K562 (cell line): Measurements from ENCODE around the gene CRABP2. TPM values are rescaled to one million over a fixed set of nuclear protein-coding genes. Genes with fewer than 3 reads are reported as not detected.
A peak's percentile ranks its signal among the peaks of the same experiment; 100 is the strongest.

Experiments used
- ATAC-seq: fragments of 200-7000 bp; cut with Tn5 transposase; 3 replicates; pipeline ENCODE4 v1.9.1; 2020; ENCODE audit warnings: moderate library complexity
- BruUV-seq: library from RNA; stranded (reverse); fragments of 400-500 nt; replicated peaks from 2 replicates; lab custom pipeline; 2021; lab: Mats Ljungman, UMichigan
- CTCF ChIA-PET: fragments of 300-600 bp; formaldehyde crosslinking; extraction: SDS; loops from one replicate; lab custom pipeline; 2021; ENCODE audit warnings: low intra/inter-chr PET ratio; lab: Yijun Ruan, JAX
- POLR2A ChIA-PET: fragments of 300-600, 350-650 bp; sonication (Branson Sonifier 250); formaldehyde crosslinking; extraction: SDS; loops from one replicate; lab custom pipeline; 2021; ENCODE audit warnings: antibody characterized with exemption, inconsistent platforms; lab: Yijun Ruan, JAX
- DNase-seq, 4 experiments: peaks; one replicate each; pipeline versions ENCODE4 v3.0.0 to v3.0.0-alpha.2; 2011 to 2018; ENCODE audit warnings: low spot score in 3 of 4, mixed read lengths in 3 of 4; ENCODE audit errors: extremely low read depth in 1 of 4
- FAIRE-seq: peaks from 2 replicates; lab custom pipeline; 2011; peaks lifted over from hg19 to GRCh38; lab: Jason Lieb, UNC
- H2AFZ ChIP-seq: 2 replicates; pipeline ENCODE4 v1.6.0; 2011; ENCODE audit warnings: low read depth, low read length, control low read depth, inconsistent platforms
- H3K27ac ChIP-seq: fragments of 200-600 bp; 3 replicates; pipeline ENCODE4 v1.8.0; 2011; ENCODE audit warnings: low read depth, mild to moderate bottlenecking, control low read depth, inconsistent platforms, low read length, moderate library complexity, mixed read lengths; ENCODE audit errors: extremely low read depth
- H3K27me3 ChIP-seq, 2 experiments: fragments of 300-600 bp in 1 of 2; 2 replicates in 1 of 2; 3 replicates in 1 of 2; pipeline versions ENCODE4 v1.6.0 to v1.8.0; 2011; ENCODE audit warnings: inconsistent platforms in 2 of 2, low read length in 2 of 2, mild to moderate bottlenecking in 1 of 2, mixed read lengths in 1 of 2, moderate library complexity in 1 of 2; ENCODE audit not compliant: control insufficient read depth in 2 of 2, insufficient read depth in 2 of 2
- H3K36me3 ChIP-seq: fragments of 300-600 bp; 3 replicates; pipeline ENCODE4 v1.8.0; 2011; ENCODE audit warnings: mild to moderate bottlenecking, low read length, inconsistent platforms; ENCODE audit not compliant: control insufficient read depth, insufficient read depth
- H3K4me1 ChIP-seq, 2 experiments: fragments of 200-600 bp in 1 of 2; replicated peaks in 1 of 2; 2 replicates in 1 of 2; 3 replicates in 1 of 2; pipeline versions ENCODE4 v1.5.1 to v1.8.0; 2011; ENCODE audit warnings: inconsistent platforms in 2 of 2, low read length in 2 of 2, mild to moderate bottlenecking in 1 of 2, mixed read lengths in 1 of 2, moderate library complexity in 1 of 2; ENCODE audit not compliant: control insufficient read depth in 2 of 2, insufficient read depth in 2 of 2
- H3K4me2 ChIP-seq: 2 replicates; pipeline ENCODE4 v1.6.1; 2011; ENCODE audit warnings: low read length, control low read depth, inconsistent platforms, mixed read lengths; ENCODE audit not compliant: insufficient read depth
- H3K4me3 ChIP-seq: fragments of 200-600 bp; sonication (generic), shearing (Covaris generic); 2 replicates; pipeline ENCODE4 v1.5.1; 2016; ENCODE audit warnings: control low read depth, inconsistent platforms
- H3K79me2 ChIP-seq: fragments of 200-600 bp; 3 replicates; pipeline ENCODE4 v1.8.0; 2011; ENCODE audit warnings: low read length, inconsistent platforms; ENCODE audit not compliant: control insufficient read depth, insufficient read depth
- H3K9ac ChIP-seq, 2 experiments: 2 replicates each; pipeline versions ENCODE4 v1.6.0 to v1.6.1; 2011; ENCODE audit warnings: low read depth in 2 of 2, low read length in 2 of 2, control low read depth in 1 of 2, inconsistent platforms in 1 of 2, mild to moderate bottlenecking in 1 of 2, mixed read lengths in 1 of 2; ENCODE audit not compliant: insufficient read depth in 1 of 2
- H3K9me1 ChIP-seq: one replicate; pipeline ENCODE4 v1.6.0; 2011; ENCODE audit warnings: inconsistent platforms, mild to moderate bottlenecking, low read length, moderate library complexity; ENCODE audit not compliant: control insufficient read depth, insufficient read depth
- H3K9me3 ChIP-seq: replicated peaks from 2 replicates; pipeline ENCODE4 v1.5.1; 2011; ENCODE audit warnings: low read depth, low read length, inconsistent platforms; ENCODE audit not compliant: control insufficient read depth, insufficient read depth
- H4K20me1 ChIP-seq: replicated peaks from 2 replicates; pipeline ENCODE4 v1.6.1; 2011; ENCODE audit warnings: low read length, inconsistent platforms, mixed read lengths; ENCODE audit not compliant: control insufficient read depth, insufficient read depth
- CEBPZ ChIP-seq: fragments of 150-350 bp; IDR thresholded peaks from 2 replicates; pipeline ENCODE4 v1.6.1; 2014; ENCODE audit warnings: low read depth, mild to moderate bottlenecking, low read length, borderline replicate concordance
- E2F3 ChIP-seq: fragments of 250-450 bp; sonication (Bioruptor Pico); IDR thresholded peaks from 2 replicates; pipeline ENCODE4 v1.4.0; 2020; ENCODE audit warnings: mild to moderate bottlenecking
- ETV1 ChIP-seq: fragments of 450-650 bp; conservative IDR thresholded peaks from 2 replicates; pipeline ENCODE4 v1.6.1; 2016; ENCODE audit warnings: missing genetic modification characterization, control low read depth, low read depth, missing compliant biosample characterization
- MAX ChIP-seq: sonication (generic); formaldehyde crosslinking; IDR thresholded peaks from 2 replicates; pipeline ENCODE4 v1.9.0; 2022; ENCODE audit warnings: mild to moderate bottlenecking, missing genetic modification reagents
- MTA1 ChIP-seq: fragments of 450-650 bp; IDR thresholded peaks from 2 replicates; pipeline ENCODE4 v1.6.1; 2017; ENCODE audit warnings: borderline replicate concordance
- RCOR1 ChIP-seq, 2 experiments: IDR thresholded peaks; 2 replicates each; pipeline ENCODE4 v1.6.1; 2012; ENCODE audit warnings: low read depth in 2 of 2, low read length in 2 of 2, borderline replicate concordance in 1 of 2, improper control_type of control experiment in 1 of 2
- SIX5 ChIP-seq, 2 experiments: IDR thresholded peaks; 2 replicates each; pipeline ENCODE4 v1.6.1; 2011; ENCODE audit warnings: low read length in 2 of 2, borderline replicate concordance in 1 of 2, low read depth in 1 of 2, mild to moderate bottlenecking in 1 of 2, moderate library complexity in 1 of 2; ENCODE audit not compliant: insufficient read depth in 1 of 2
- STAT6 ChIP-seq: sonication (generic); formaldehyde crosslinking; IDR thresholded peaks from 2 replicates; pipeline ENCODE4 v1.8.1; 2023; ENCODE audit warnings: mild to moderate bottlenecking, missing genetic modification reagents
- TAL1 ChIP-seq: fragments of 450-650 bp; IDR thresholded peaks from 2 replicates; pipeline ENCODE4 v1.6.1; 2016; ENCODE audit warnings: mild to moderate bottlenecking
- ZFP30 ChIP-seq: fragments of 250-450 bp; sonication (Bioruptor Pico); IDR thresholded peaks from 2 replicates; pipeline ENCODE4 v1.8.0; 2022; ENCODE audit warnings: moderate library complexity, mild to moderate bottlenecking, inconsistent platforms, borderline replicate concordance
- ZNF175 ChIP-seq: fragments of 200-800 bp; sonication (Bioruptor generic); IDR thresholded peaks from 2 replicates; pipeline ENCODE4 v1.6.1; 2016; ENCODE audit warnings: low read depth, mild to moderate bottlenecking, missing genetic modification characterization, missing compliant biosample characterization
- ZNF561 ChIP-seq: fragments of 450-650 bp; formaldehyde crosslinking; conservative IDR thresholded peaks from 2 replicates; pipeline ENCODE4 v1.4.0; 2020; ENCODE audit warnings: mild to moderate bottlenecking, moderate library complexity
- ZNF75A ChIP-seq: fragments of 450-650 bp; formaldehyde crosslinking; IDR thresholded peaks from 2 replicates; pipeline ENCODE4 v1.4.0; 2020; ENCODE audit warnings: mild to moderate bottlenecking
- WGBS: fragments of 100-300 bp; shearing (Covaris generic); methylation state at CpG from one replicate; pipeline ENCODE4 v1.1.6; 2016; ENCODE audit warnings: low coverage, mixed read lengths; ENCODE audit not compliant: insufficient coverage; ENCODE audit errors: missing lambda C conversion rate; 5-methylcytosine and 5-hydroxymethylcytosine counted together
- in situ Hi-C: fragments of 300-500 bp; cut with MboI; formaldehyde crosslinking; loops from 4 replicates; pipeline ENCODE4 v1.15.0; 2018; ENCODE audit warnings: inconsistent platforms, mixed read lengths
- intact Hi-C: fragments of 100-400 bp; cut with micrococcal nuclease; formaldehyde crosslinking; loops from 2 replicates; pipeline ENCODE4 v1.14.2; 2022
- polyA plus RNA-seq, 8 experiments: library from polyadenylated mRNA; depleted of rRNA in 4 of 8; stranded (reverse) in 5 of 8; unstranded in 3 of 8; fragments of >200 nt; fragmentation: Nextera tagmentation in 2 of 8; fragmentation: Illumina TruSeq in 1 of 8; extraction: Ambion mirVana in 2 of 8; extraction: Trizol in 1 of 8; gene quantifications; 2 replicates each; pipeline versions ENCODE4 v1.2.1 to v1.2.3, GENCODE V29; 2011 to 2014; ENCODE audit warnings: inconsistent platforms in 1 of 8, missing spikeins in 1 of 8
- total RNA-seq, 7 experiments: library from RNA; depleted of rRNA in 6 of 7; stranded (reverse); fragments of >200 nt in 6 of 7; fragmentation: Illumina TruSeq in 2 of 7; extraction: Trizol in 2 of 7; gene quantifications; 2 replicates each; pipeline versions ENCODE4 v1.2.1 to v1.2.3, GENCODE V29; 2011 to 2021; ENCODE audit warnings: low replicate concordance in 1 of 7

CRABP2 gene
- total and polyA plus RNA-seq, 9 of the 15 experiments (the other 6 are each of a cell fraction or from before 2014, with no cell fraction given): 0.30 to 2.5 (median 0.82) TPM

GRCh38 chr1:156662800-156663055 is 42.7 kb downstream of the CRABP2 start:
- no peak overlapping the region for H3K4me3 ChIP-seq
- peaks cover 65 to 78% of the 10 kb centered on the region in 2 experiments for H3K4me1 ChIP-seq
- H3K9me3 ChIP-seq: no peaks in the 10 kb centered on the region
- FAIRE-seq (peak; percentile 11), DNase-seq (no peak), ATAC-seq (no peak)
- peaks cover 45% of the 10 kb centered on the region for H3K79me2 ChIP-seq
- ChIA-PET CTCF (no interaction called here), POLR2A (interaction anchor here (0.6 to 2.5 kb wide), 6 partner anchors 8 to 66 kb away, joined by 3 to 24 read pairs (median 8); partner anchors contain the start of genes ISG20L2, METTL25B and NES)
- no TSS peak for BruUV-seq
- TF ChIP-seq ETV1 (0 out of 2 replicates have a peak, but pooled peaks have one; percentile 33), CEBPZ (no peak), STAT6 (no peak), TAL1 (no peak), MTA1 (no peak), ZNF561 (CRISPR knock-in tag) (no peak), E2F3 (CRISPR knock-in tag) (no peak), ZNF175 (0 out of 2 replicates have a peak, but pooled peaks have one; percentile 18), RCOR1 (IDR thresholded peaks at IDR 0.05; ENCODE audit: borderline replicate concordance in 1 of 2, low read depth in 2 of 2, low read length in 2 of 2) (no peak), MAX (CRISPR knock-in tag) (0 out of 2 replicates have a peak, but pooled peaks have one; percentile 30), SIX5 (IDR thresholded peaks at IDR 0.05; ENCODE audit: borderline replicate concordance in 1 of 2, insufficient read depth in 1 of 2, low read depth in 1 of 2, low read length in 2 of 2) (no peak), ZFP30 (CRISPR knock-in tag) (no peak), ZNF75A (CRISPR knock-in tag) (no peak)
- 82% methylated on average over 5 of the region's 5 CpGs for WGBS
- intact Hi-C loops (no loop called here), in situ Hi-C loops (no loop called here)
- peak overlapping the region; percentile 100 for H3K27ac ChIP-seq
- peak overlapping the region; percentile 84 for H2AFZ ChIP-seq
- peak overlapping the region; percentile 73 to 100 for H3K9ac ChIP-seq
- H4K20me1 ChIP-seq: peaks cover 21% of the 10 kb centered on the region
- H3K4me2 ChIP-seq: peak overlapping the region; percentile 100
- H3K27me3 ChIP-seq: no peaks in the 10 kb centered on the region
- H3K36me3 ChIP-seq: peaks cover 23% of the 10 kb centered on the region; the same call in 2 of the 3 replicates
- peaks cover 8% of the 10 kb centered on the region for H3K9me1 ChIP-seq
